Ectodermal cell (in vitro differentiated cells): ENCODE measurements around the gene EIF3F.

Experiments used
- H3K27ac ChIP-seq: 2 replicates; pipeline ENCODE4 v1.7.0; 2013; ENCODE audit warnings: mild to moderate bottlenecking, low read depth, low read length; ENCODE audit not compliant: insufficient read depth, poor library complexity, severe bottlenecking
- H3K27me3 ChIP-seq: 2 replicates; pipeline ENCODE4 v1.7.0; 2013; ENCODE audit warnings: mild to moderate bottlenecking, low read length; ENCODE audit not compliant: insufficient read depth, control insufficient read depth, poor library complexity, severe bottlenecking
- H3K36me3 ChIP-seq: one replicate; pipeline ENCODE4 v1.7.0; 2013; ENCODE audit warnings: low read length; ENCODE audit not compliant: control insufficient read depth, insufficient read depth
- H3K4me1 ChIP-seq: one replicate; pipeline ENCODE4 v1.7.0; 2013; ENCODE audit warnings: low read length; ENCODE audit not compliant: control insufficient read depth, insufficient read depth
- H3K4me3 ChIP-seq: 2 replicates; pipeline ENCODE4 v1.7.0; 2013; ENCODE audit warnings: low read depth, low read length, control low read depth; ENCODE audit not compliant: insufficient read depth
- H3K9me3 ChIP-seq: 2 replicates; pipeline ENCODE4 v1.7.0; 2013; ENCODE audit warnings: mild to moderate bottlenecking, low read length, moderate library complexity; ENCODE audit not compliant: control insufficient read depth
- WGBS, 2 experiments: methylation state at CpG; one replicate each; pipeline ENCODE4 v1.1.7; 2013; ENCODE audit warnings: missing lambda C conversion rate in 2 of 2; 5-methylcytosine and 5-hydroxymethylcytosine counted together

EIF3F gene

GRCh38 chr11:8019314-8020243 lies 32.4 kb downstream of the EIF3F start:
- WGBS, 2 experiments: 1% methylated on average over 84 of the region's 84 CpGs
- H3K36me3 ChIP-seq: no peaks in the 10 kb centered on the region
- peaks cover 10% of the 10 kb centered on the region for H3K4me1 ChIP-seq
- H3K9me3 ChIP-seq: no peaks in the 10 kb centered on the region
- H3K27me3 ChIP-seq: peaks cover 64% of the 10 kb centered on the region
- peak overlapping the region; percentile 61 for H3K4me3 ChIP-seq
- no peak overlapping the region for H3K27ac ChIP-seq

- Histone ChIP-seq H3K4me1 (peaks cover 10% of the 10 kb centered on the region), H3K27ac (no peak overlapping the region), H3K9me3 (no peaks in the 10 kb centered on the region), H3K27me3 (peaks cover 64% of the 10 kb centered on the region), H3K36me3 (no peaks in the 10 kb centered on the region), H3K4me3 (no peak overlapping the region)
- WGBS, 2 experiments: 58 to 60% methylated on average over 7 of the region's 7 CpGs
Measured at GRCh38 chr11:8020244-8020597, 33.1 kb downstream of the EIF3F start.

- no peak overlapping the region for H3K4me3 ChIP-seq
- H3K36me3 ChIP-seq: no peaks in the 10 kb centered on the region
- H3K27me3 ChIP-seq: peaks cover 54% of the 10 kb centered on the region
- peaks cover 10% of the 10 kb centered on the region for H3K4me1 ChIP-seq
- 95 to 100% methylated on average over 1 of the region's 1 CpG for WGBS, 2 experiments
- no peak overlapping the region for H3K27ac ChIP-seq
- H3K9me3 ChIP-seq: no peaks in the 10 kb centered on the region
Measured at GRCh38 chr11:8021920-8022319, 34.8 kb downstream of the EIF3F start.

GRCh38 chr11:8022876-8023275 lies 35.7 kb downstream of the EIF3F start:
- Histone ChIP-seq H3K9me3 (no peaks in the 10 kb centered on the region), H3K4me1 (peaks cover 10% of the 10 kb centered on the region), H3K27ac (no peak overlapping the region), H3K27me3 (peaks cover 46% of the 10 kb centered on the region), H3K4me3 (no peak overlapping the region), H3K36me3 (no peaks in the 10 kb centered on the region)
- 79 to 84% methylated on average over 2 of the region's 2 CpGs for WGBS, 2 experiments

- H3K36me3 ChIP-seq: no peaks in the 10 kb centered on the region
- no peak overlapping the region for H3K27ac ChIP-seq
- 89 to 90% methylated on average over 12 of the region's 12 CpGs for WGBS, 2 experiments
- peaks cover 6% of the 10 kb centered on the region for H3K4me1 ChIP-seq
- no peak overlapping the region for H3K4me3 ChIP-seq
- peaks cover 35% of the 10 kb centered on the region for H3K27me3 ChIP-seq
- no peaks in the 10 kb centered on the region for H3K9me3 ChIP-seq
Measured at GRCh38 chr11:8023831-8024555, 36.9 kb downstream of the EIF3F start.

GRCh38 chr11:8025123-8025522 lies 38.0 kb downstream of the EIF3F start:
- Histone ChIP-seq H3K9me3 (no peaks in the 10 kb centered on the region), H3K27me3 (peaks cover 24% of the 10 kb centered on the region), H3K4me3 (no peak overlapping the region), H3K27ac (no peak overlapping the region), H3K36me3 (no peaks in the 10 kb centered on the region), H3K4me1 (peaks cover 2% of the 10 kb centered on the region)
- WGBS, 2 experiments: 81% methylated on average over 2 to 3 of the region's 3 CpGs

- WGBS, 2 experiments: 64 to 79% methylated on average over 1 to 2 of the region's 2 CpGs
- Histone ChIP-seq H3K9me3 (no peaks in the 10 kb centered on the region), H3K27me3 (peaks cover 17% of the 10 kb centered on the region), H3K27ac (no peak overlapping the region), H3K4me3 (no peak overlapping the region), H3K36me3 (no peaks in the 10 kb centered on the region), H3K4me1 (no peaks in the 10 kb centered on the region)
Measured at GRCh38 chr11:8025816-8026215, 38.7 kb downstream of the EIF3F start.

GRCh38 chr11:8026982-8027381 lies 39.8 kb downstream of the EIF3F start:
- no peak overlapping the region for H3K4me3 ChIP-seq
- no peaks in the 10 kb centered on the region for H3K9me3 ChIP-seq
- WGBS, 2 experiments: 98 to 99% methylated on average over 2 to 3 of the region's 3 CpGs
- peaks cover 9% of the 10 kb centered on the region for H3K27me3 ChIP-seq
- H3K27ac ChIP-seq: no peak overlapping the region
- no peaks in the 10 kb centered on the region for H3K4me1 ChIP-seq
- H3K36me3 ChIP-seq: no peaks in the 10 kb centered on the region

GRCh38 chr11:8028766-8029165 lies 41.6 kb downstream of the EIF3F start:
- H3K4me3 ChIP-seq: no peak overlapping the region
- WGBS, 2 experiments: 83 to 88% methylated on average over 4 of the region's 4 CpGs
- H3K9me3 ChIP-seq: no peaks in the 10 kb centered on the region
- no peaks in the 10 kb centered on the region for H3K36me3 ChIP-seq
- H3K27me3 ChIP-seq: peaks cover 8% of the 10 kb centered on the region
- H3K4me1 ChIP-seq: no peaks in the 10 kb centered on the region
- no peak overlapping the region for H3K27ac ChIP-seq

- H3K9me3 ChIP-seq: no peaks in the 10 kb centered on the region
- 91 to 94% methylated on average over 8 of the region's 8 CpGs for WGBS, 2 experiments
- no peaks in the 10 kb centered on the region for H3K36me3 ChIP-seq
- H3K4me1 ChIP-seq: no peaks in the 10 kb centered on the region
- H3K4me3 ChIP-seq: no peak overlapping the region
- peaks cover 3% of the 10 kb centered on the region for H3K27me3 ChIP-seq
- no peak overlapping the region for H3K27ac ChIP-seq
Measured at GRCh38 chr11:8030526-8031247, 43.5 kb downstream of the EIF3F start.
